HFFc6 (cell line): ENCODE measurements around the gene VWA5A. TPM values are rescaled to one million over a fixed set of nuclear protein-coding genes. Genes with fewer than 3 reads are reported as not detected.

Experiments
- DNase-seq: peaks from one replicate; pipeline ENCODE4 v3.0.0-alpha.2; 2018
- H3K27ac Mint-ChIP-seq: 2 replicates; pipeline ENCODE4 v1.8.0; 2020; ENCODE audit warnings: mild to moderate bottlenecking, mixed read lengths
- H3K27me3 Mint-ChIP-seq: 2 replicates; pipeline ENCODE4 v1.8.0; 2021; ENCODE audit warnings: mild to moderate bottlenecking, moderate library complexity, mixed read lengths; ENCODE audit not compliant: insufficient read depth
- H3K36me3 Mint-ChIP-seq: 2 replicates; pipeline ENCODE4 v1.8.0; 2021; ENCODE audit warnings: low read depth, mixed read lengths
- H3K4me1 Mint-ChIP-seq: 2 replicates; pipeline ENCODE4 v1.8.0; 2020; ENCODE audit warnings: low read depth, mixed read lengths
- H3K4me3 Mint-ChIP-seq: 2 replicates; pipeline ENCODE4 v1.8.0; 2020; ENCODE audit warnings: mild to moderate bottlenecking, moderate library complexity, mixed read lengths
- H3K9me3 Mint-ChIP-seq: 2 replicates; pipeline ENCODE4 v1.8.0; 2020; ENCODE audit warnings: mild to moderate bottlenecking, mixed read lengths
- total RNA-seq, 6 experiments: library from RNA; stranded (reverse); fragmentation: NEBNext Ultra II Directional; extraction: Animal tissue kit (Norgen Biotek cat#: 25700); gene quantifications; 2 replicates in 1 of 6; 3 replicates in 5 of 6; pipeline ENCODE4 v1.2.3, GENCODE V29; 2021
- TF ChIP-seq, protein P1 (sequence below): fragments of 200-600 bp; sonication (generic); IDR thresholded peaks from 2 replicates; pipeline ENCODE4 v1.5.0; 2021; ENCODE audit warnings: antibody characterized with exemption, mild to moderate bottlenecking

The VWA5A gene
- total RNA-seq, 6 experiments from 2014 or later = 0.14 TPM; not detected in 5

- Mint-ChIP-seq H3K4me3 (no peak overlapping the region), H3K27ac (no peak overlapping the region), H3K4me1 (no peaks in the 10 kb centered on the region), H3K27me3 (peaks cover 2% of the 10 kb centered on the region), H3K9me3 (no peaks in the 10 kb centered on the region; the same call in 1 of the 2 replicates), H3K36me3 (no peaks in the 10 kb centered on the region)
- no peak for DNase-seq
- TF ChIP-seq, protein P1, sequence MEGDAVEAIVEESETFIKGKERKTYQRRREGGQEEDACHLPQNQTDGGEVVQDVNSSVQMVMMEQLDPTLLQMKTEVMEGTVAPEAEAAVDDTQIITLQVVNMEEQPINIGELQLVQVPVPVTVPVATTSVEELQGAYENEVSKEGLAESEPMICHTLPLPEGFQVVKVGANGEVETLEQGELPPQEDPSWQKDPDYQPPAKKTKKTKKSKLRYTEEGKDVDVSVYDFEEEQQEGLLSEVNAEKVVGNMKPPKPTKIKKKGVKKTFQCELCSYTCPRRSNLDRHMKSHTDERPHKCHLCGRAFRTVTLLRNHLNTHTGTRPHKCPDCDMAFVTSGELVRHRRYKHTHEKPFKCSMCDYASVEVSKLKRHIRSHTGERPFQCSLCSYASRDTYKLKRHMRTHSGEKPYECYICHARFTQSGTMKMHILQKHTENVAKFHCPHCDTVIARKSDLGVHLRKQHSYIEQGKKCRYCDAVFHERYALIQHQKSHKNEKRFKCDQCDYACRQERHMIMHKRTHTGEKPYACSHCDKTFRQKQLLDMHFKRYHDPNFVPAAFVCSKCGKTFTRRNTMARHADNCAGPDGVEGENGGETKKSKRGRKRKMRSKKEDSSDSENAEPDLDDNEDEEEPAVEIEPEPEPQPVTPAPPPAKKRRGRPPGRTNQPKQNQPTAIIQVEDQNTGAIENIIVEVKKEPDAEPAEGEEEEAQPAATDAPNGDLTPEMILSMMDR = no peak
Observed at GRCh38 chr11:124082371-124082770, 32.9 kb upstream of the VWA5A start.

DNA sequence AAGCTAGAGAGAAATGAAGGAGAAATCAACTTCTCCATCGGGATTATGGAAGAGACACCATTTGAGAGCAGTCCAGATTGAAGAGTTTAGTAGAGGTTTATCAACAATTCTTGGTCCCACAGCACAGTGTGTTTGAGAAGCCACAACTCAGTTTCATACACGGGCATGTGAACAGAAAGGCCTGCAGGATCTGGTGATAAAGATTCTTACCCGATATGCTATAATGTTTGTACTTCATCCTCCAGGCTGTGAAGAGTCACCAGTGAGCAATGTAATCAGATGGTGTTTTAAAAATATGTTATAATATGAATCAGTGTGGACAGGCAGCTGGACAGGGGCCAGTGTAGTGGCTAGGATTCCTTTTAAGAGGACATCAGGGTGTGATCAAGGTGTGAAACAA, 29.7 kb upstream of the VWA5A start:
- no peaks in the 10 kb centered on the region for H3K36me3 Mint-ChIP-seq
- no peak overlapping the region for H3K27ac Mint-ChIP-seq
- H3K4me3 Mint-ChIP-seq = no peak overlapping the region

GRCh38 chr11:124085997-124086846, 29.0 kb upstream of the VWA5A start:
- no peak for DNase-seq
- H3K36me3 Mint-ChIP-seq = no peaks in the 10 kb centered on the region
- peaks cover 1% of the 10 kb centered on the region for H3K27me3 Mint-ChIP-seq
- no peak overlapping the region for H3K4me3 Mint-ChIP-seq
- H3K9me3 Mint-ChIP-seq = no peaks in the 10 kb centered on the region; the same call in 1 of the 2 replicates
- H3K27ac Mint-ChIP-seq = no peak overlapping the region
- no peaks in the 10 kb centered on the region for H3K4me1 Mint-ChIP-seq
- TF ChIP-seq, protein P1 = no peak

More for the DNA sequence above, 29.7 kb upstream of the VWA5A start:
- no peaks in the 10 kb centered on the region; the same call in 1 of the 2 replicates for H3K9me3 Mint-ChIP-seq
- peaks cover 1% of the 10 kb centered on the region for H3K27me3 Mint-ChIP-seq
- TF ChIP-seq, protein P1 = no peak
- H3K4me1 Mint-ChIP-seq = no peaks in the 10 kb centered on the region
- DNase-seq = no peak

DNA sequence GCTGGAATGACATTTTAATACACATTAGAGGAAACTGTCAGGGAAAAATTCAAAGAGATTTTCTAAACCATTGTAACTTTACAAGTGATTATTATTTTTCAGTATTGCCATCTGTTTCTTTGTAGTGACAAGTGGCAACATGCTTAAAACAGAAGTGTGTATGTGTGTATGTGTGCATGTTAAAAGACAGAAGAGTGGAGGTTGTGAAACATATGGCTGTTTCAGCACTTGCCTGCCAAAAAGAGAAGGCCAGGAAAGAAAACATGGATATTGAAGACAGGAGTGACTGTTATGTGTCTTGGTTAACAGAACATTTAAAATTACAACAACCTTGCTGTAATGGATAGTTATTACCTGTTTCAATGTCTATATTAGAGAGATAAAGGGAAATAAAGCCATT, 24.3 kb upstream of the VWA5A start:
- Mint-ChIP-seq H3K4me1 (no peaks in the 10 kb centered on the region), H3K27me3 (peaks cover 2% of the 10 kb centered on the region), H3K9me3 (peaks cover 9% of the 10 kb centered on the region), H3K27ac (no peak overlapping the region), H3K4me3 (no peak overlapping the region), H3K36me3 (no peaks in the 10 kb centered on the region)
- TF ChIP-seq, protein P1 = no peak
- no peak for DNase-seq

DNA sequence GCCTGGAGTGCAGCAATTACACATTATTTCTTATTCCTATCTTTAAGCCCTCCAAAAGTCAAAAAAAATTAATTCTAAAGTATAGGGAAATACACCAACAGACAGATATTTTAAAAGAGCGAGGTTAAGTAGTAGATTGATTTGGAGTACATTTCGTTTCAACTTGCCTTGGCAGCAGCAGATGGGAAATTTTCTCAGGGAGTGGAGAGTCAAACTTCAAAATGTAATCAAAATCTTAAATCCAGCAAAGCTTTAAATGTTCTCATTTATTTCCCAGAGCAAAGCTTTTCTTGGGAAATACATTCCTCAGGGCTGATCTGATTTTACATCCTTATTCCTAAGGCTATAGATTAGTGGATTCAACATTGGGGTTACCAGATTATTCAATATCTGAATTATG, 21.9 kb upstream of the VWA5A start:
- Mint-ChIP-seq H3K9me3 (peaks cover 9% of the 10 kb centered on the region), H3K27ac (no peak overlapping the region), H3K4me3 (no peak overlapping the region), H3K4me1 (no peaks in the 10 kb centered on the region), H3K36me3 (no peaks in the 10 kb centered on the region), H3K27me3 (peaks cover 1% of the 10 kb centered on the region)
- DNase-seq = no peak
- TF ChIP-seq, protein P1 = no peak
